GM23248 (cell line): ENCODE results near the gene BHMT.

ENCODE experiments used
- EZH2 ChIP-seq: fragments of 200-600 bp; sonication (generic); IDR thresholded peaks from 2 replicates; pipeline ENCODE4 v1.6.1; 2018; ENCODE audit warnings: antibody characterized with exemption, mild to moderate bottlenecking; ENCODE audit not compliant: insufficient read depth, poor library complexity, severe bottlenecking
- EZH2phosphoT487 ChIP-seq: fragments of 200-600 bp; sonication (generic); IDR thresholded peaks from 2 replicates; pipeline ENCODE4 v1.6.1; 2018; ENCODE audit warnings: antibody characterized with exemption, moderate library complexity, mild to moderate bottlenecking, low read depth; ENCODE audit not compliant: insufficient read depth

DNA sequence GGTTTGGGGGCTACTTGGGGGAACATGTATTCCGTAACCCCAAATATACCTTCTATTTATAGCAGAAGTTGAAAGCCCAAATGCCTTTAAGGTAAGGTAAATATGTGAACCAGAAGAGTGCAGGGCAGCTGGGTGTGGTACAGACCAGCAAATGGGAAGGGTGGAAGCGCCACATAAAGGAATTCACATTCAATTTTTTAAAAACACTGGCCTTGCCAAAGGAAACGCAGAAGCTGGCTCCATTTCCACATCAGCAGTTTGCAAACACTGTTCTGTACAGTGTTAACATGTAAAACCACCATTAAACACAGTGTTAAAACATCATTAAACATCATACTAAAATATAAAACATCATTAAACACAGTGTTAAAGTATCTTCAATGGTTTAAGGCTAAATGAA is 3.5 kb upstream of the BHMT start:
- no peak for TF ChIP-seq EZH2
- no peak for TF ChIP-seq EZH2phosphoT487
